Uterus (tissue), 4 donors: Measurements from ENCODE around the gene GNS. TPM values are rescaled to one million over a fixed set of nuclear protein-coding genes. Genes with fewer than 3 reads are reported as not detected.

Experiments used
- DNase-seq, 2 donors: peaks; one replicate each; pipeline ENCODE4 v3.0.0-alpha.2; 2019 to 2020
- H3K27ac ChIP-seq, 2 donors: fragments of 200-600 bp; sonication (generic); 1 replicate in 1 of 2; 2 replicates in 1 of 2; pipeline ENCODE4 v1.5.1; 2016 to 2018
- H3K27me3 ChIP-seq, 2 donors: fragments of 200-600 bp; sonication (generic); one replicate each; pipeline ENCODE4 v1.5.1; 2018 to 2019; ENCODE audit warnings: control low read depth in 1 of 2
- H3K36me3 ChIP-seq, 2 donors: fragments of 200-600 bp; sonication (generic); one replicate each; pipeline ENCODE4 v1.5.1; 2019; ENCODE audit warnings: control low read depth in 1 of 2
- H3K4me1 ChIP-seq, 2 donors: fragments of 200-600 bp; sonication (generic); one replicate each; pipeline ENCODE4 v1.5.1; 2018 to 2019; ENCODE audit warnings: control low read depth in 1 of 2
- H3K4me3 ChIP-seq, 2 donors: fragments of 200-600 bp; sonication (generic); 1 replicate in 1 of 2; 2 replicates in 1 of 2; pipeline ENCODE4 v1.5.1; 2018 to 2019; ENCODE audit warnings: mild to moderate bottlenecking in 1 of 2
- H3K9me3 ChIP-seq, 2 donors: fragments of 200-600 bp; sonication (generic); one replicate each; pipeline ENCODE4 v1.5.1; 2019; ENCODE audit warnings: control low read depth in 1 of 2
- CTCF ChIP-seq, 4 experiments: fragments of 200-600 bp in 2 of 4; fragments of 450-650 bp in 2 of 4; sonication (generic) in 2 of 4; IDR thresholded peaks; one replicate each; pipeline ENCODE4 v1.5.1; 2016 to 2019; ENCODE audit warnings: antibody characterized with exemption in 4 of 4, mild to moderate bottlenecking in 2 of 4, moderate library complexity in 1 of 4
- POLR2A ChIP-seq, 2 donors: fragments of 450-650 bp; IDR thresholded peaks; one replicate each; pipeline ENCODE4 v1.6.1; 2016; ENCODE audit warnings: antibody characterized with exemption in 2 of 2, mild to moderate bottlenecking in 1 of 2, moderate library complexity in 1 of 2
- intact Hi-C: fragments of 100-400 bp; cut with DNase I; formaldehyde crosslinking; loops from one replicate; pipeline ENCODE4 v1.15.1; 2023; ENCODE audit warnings: low total_unique reads
- total RNA-seq, 4 donors: library from RNA; depleted of rRNA in 3 of 4; stranded (reverse); fragments of >200 nt in 3 of 4; gene quantifications; one replicate each; pipeline versions ENCODE4 v1.1.0 to v1.2.4, GENCODE V29; 2014 to 2023
- donor health status: DM: yes; HTN: yes; CAD: no.

Gene GNS
- total RNA-seq, 4 donors from 2014 or later: 71.5 to 148 (median 116) TPM

GRCh38 chr12:64796205-64796845, 37.1 kb upstream of the GNS start:
- DNase-seq: peak; percentile 22 to 70
- intact Hi-C loops: no loop called here
- TF ChIP-seq CTCF (IDR thresholded peaks at IDR 0.05) (peak; percentile 67 to 71 (median 70)), POLR2A (IDR thresholded peaks at IDR 0.05) (no peak)
- Histone ChIP-seq H3K4me1 (no peaks in the 10 kb centered on the region), H3K4me3 (no peak overlapping the region), H3K27ac (no peak overlapping the region), H3K27me3 (no peaks in the 10 kb centered on the region), H3K36me3 (no peaks in the 10 kb centered on the region), H3K9me3 (no peaks in the 10 kb centered on the region)

- Histone ChIP-seq H3K4me1 (no peaks in the 10 kb centered on the region), H3K27ac (no peak overlapping the region), H3K9me3 (no peaks in the 10 kb centered on the region), H3K4me3 (no peak overlapping the region), H3K27me3 (no peaks in the 10 kb centered on the region), H3K36me3 (no peaks in the 10 kb centered on the region)
- intact Hi-C loops: no loop called here
- no peak for TF ChIP-seq CTCF (IDR thresholded peaks at IDR 0.05)
- TF ChIP-seq POLR2A (IDR thresholded peaks at IDR 0.05): no peak
- no peak for DNase-seq
These were observed 35.1 kb upstream of the GNS start for GRCh38 chr12:64794305-64794704.

- Histone ChIP-seq H3K36me3 (no peaks in the 10 kb centered on the region), H3K4me1 (no peaks in the 10 kb centered on the region), H3K4me3 (no peak overlapping the region), H3K27ac (no peak overlapping the region), H3K27me3 (no peaks in the 10 kb centered on the region), H3K9me3 (no peaks in the 10 kb centered on the region)
- TF ChIP-seq CTCF (IDR thresholded peaks at IDR 0.05): no peak
- no peak for TF ChIP-seq POLR2A (IDR thresholded peaks at IDR 0.05)
- no peak for DNase-seq
- intact Hi-C loops: no loop called here
These were observed 34.4 kb upstream of the GNS start for GRCh38 chr12:64793610-64794009.

GRCh38 chr12:64792128-64792527, 32.9 kb upstream of the GNS start:
- Histone ChIP-seq H3K36me3 (no peaks in the 10 kb centered on the region), H3K27me3 (no peaks in the 10 kb centered on the region), H3K9me3 (no peaks in the 10 kb centered on the region), H3K27ac (no peak overlapping the region), H3K4me3 (no peak overlapping the region), H3K4me1 (no peaks in the 10 kb centered on the region)
- no peak for DNase-seq
- intact Hi-C loops: no loop called here
- TF ChIP-seq POLR2A (IDR thresholded peaks at IDR 0.05): no peak
- TF ChIP-seq CTCF (IDR thresholded peaks at IDR 0.05): no peak

- no peaks in the 10 kb centered on the region for H3K27me3 ChIP-seq
- no peak overlapping the region for H3K27ac ChIP-seq
- TF ChIP-seq POLR2A (IDR thresholded peaks at IDR 0.05) (no peak), CTCF (IDR thresholded peaks at IDR 0.05) (no peak)
- no peaks in the 10 kb centered on the region for H3K9me3 ChIP-seq
- H3K4me3 ChIP-seq: no peak overlapping the region
- DNase-seq: no peak
- no peaks in the 10 kb centered on the region for H3K36me3 ChIP-seq
- intact Hi-C loops: no loop called here
- no peaks in the 10 kb centered on the region for H3K4me1 ChIP-seq
These were observed 31.8 kb upstream of the GNS start for GRCh38 chr12:64791036-64791435.
